ENCODE data around the gene AIMP2. TPM values are rescaled to one million over a fixed set of nuclear protein-coding genes. Genes with fewer than 3 reads are reported as not detected.
"Not testable (repeated sequence)": the region's sequence is repeated elsewhere in the genome, so short reads cannot be mapped to it uniquely, and the experiment has no call there.

The AIMP2 gene
- polyA plus RNA-seq, 3 donors = 20.7 to 27.0 (median 22.5) TPM

GRCh38 chr7:6015917-6016652, 7.0 kb downstream of the AIMP2 start:
- DNase-seq (ENCODE audit: extremely low read depth in 1 of 11, low read depth in 9 of 11, low spot score in 4 of 11) = no peak

- DNase-seq (ENCODE audit: extremely low read depth in 1 of 11, low read depth in 9 of 11, low spot score in 4 of 11) = no peak
These were observed 7.5 kb downstream of the AIMP2 start for GRCh38 chr7:6016653-6016966.

- no peak for DNase-seq (ENCODE audit: extremely low read depth in 1 of 11, low read depth in 9 of 11, low spot score in 4 of 11)
These were observed 11.6 kb downstream of the AIMP2 start for GRCh38 chr7:6020371-6021286.

DNA sequence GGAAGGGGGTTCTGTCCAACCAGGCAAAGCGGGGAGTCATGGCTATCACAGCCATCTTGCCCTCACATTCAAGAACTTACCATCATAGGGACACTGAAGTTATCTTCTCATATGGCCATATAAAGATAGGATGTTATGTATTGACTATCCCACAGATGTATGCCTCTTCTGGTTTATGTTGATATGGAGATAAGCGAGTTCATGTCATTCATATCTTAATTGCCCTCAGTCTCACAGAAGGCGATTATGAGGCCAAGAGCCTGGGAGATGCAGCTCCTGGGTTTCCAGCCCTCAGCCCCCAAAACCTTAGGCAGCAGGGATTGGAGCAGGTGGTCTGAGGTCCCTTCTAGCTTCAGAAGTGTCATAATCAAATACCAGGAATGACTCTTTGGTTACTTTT, 13.6 kb downstream of the AIMP2 start:
- no peak for DNase-seq (ENCODE audit: extremely low read depth in 1 of 11, low read depth in 9 of 11, low spot score in 4 of 11)

- DNase-seq (ENCODE audit: extremely low read depth in 1 of 11, low read depth in 9 of 11, low spot score in 4 of 11) = no peak
These were observed 14.9 kb downstream of the AIMP2 start for GRCh38 chr7:6023974-6024435.

DNA sequence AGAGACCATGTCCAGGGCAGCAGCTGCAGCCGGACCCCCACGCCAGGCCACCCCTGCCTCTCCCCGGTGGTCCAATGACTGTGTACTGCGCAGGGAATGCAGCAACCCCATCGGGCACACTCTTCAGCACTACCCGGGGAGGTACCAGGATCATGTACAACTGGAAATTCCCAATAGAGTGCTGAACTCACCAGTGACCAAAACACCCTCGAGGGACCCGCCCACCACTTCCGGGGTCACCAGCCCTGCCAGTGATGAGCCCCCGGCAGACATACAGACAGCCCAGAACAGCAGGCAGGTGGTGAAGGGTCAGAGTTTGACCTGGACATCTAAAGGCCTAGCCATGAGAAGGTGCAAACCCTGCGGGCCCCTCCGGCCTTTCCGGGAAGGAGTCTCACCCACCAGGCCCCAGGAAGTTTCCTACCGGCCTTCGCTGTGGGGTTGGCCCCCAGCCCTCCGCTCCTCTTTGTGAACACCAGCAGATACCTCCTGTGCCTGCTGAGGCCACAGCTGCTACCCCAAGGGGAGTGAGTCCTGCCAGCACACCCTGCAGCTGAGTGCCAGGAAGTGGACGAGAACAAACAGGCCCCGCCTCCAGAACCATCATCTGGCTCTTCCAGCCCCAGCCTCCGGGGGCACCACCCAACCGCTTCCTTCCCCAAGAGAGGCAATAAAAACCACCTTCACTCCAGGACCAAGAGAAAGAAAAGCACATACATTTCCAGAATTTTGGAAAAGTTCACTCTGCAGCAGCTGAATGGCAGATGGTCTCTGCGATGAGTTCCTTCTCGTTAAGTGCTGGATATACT, 17.1 kb downstream of the AIMP2 start:
- DNase-seq (ENCODE audit: extremely low read depth in 1 of 11, low read depth in 9 of 11, low spot score in 4 of 11) = no peak

DNA sequence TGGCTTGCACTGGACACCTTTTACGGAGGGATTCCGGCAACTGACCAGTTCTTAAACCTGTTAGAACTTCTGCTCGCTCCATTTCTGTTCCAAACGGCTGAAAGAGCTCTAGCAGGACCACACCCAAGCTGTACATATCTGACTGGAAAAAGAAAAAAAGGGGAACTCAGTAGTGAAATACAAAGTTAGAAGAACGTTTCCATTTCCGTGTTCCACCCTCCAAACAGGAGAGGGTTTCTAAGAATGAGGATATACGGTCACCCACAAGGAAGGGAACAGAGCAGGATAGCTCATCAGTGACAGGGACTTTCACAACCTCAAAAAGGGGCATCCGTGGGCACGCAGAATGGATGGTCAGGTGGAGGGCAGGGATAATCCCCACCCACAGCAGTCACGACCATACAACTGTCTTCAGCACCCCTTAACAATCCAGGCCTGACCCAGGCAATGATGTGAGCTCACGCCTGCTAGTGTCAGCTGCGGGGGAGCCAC, 17.8 kb downstream of the AIMP2 start:
- DNase-seq (ENCODE audit: extremely low read depth in 1 of 11, low read depth in 9 of 11, low spot score in 4 of 11) = no peak

- no peak for DNase-seq (ENCODE audit: extremely low read depth in 1 of 11, low read depth in 9 of 11, low spot score in 4 of 11)
These were observed 18.8 kb downstream of the AIMP2 start for GRCh38 chr7:6027806-6028365.

- DNase-seq (ENCODE audit: extremely low read depth in 1 of 11, low read depth in 9 of 11, low spot score in 4 of 11) = no peak
These were observed 19.5 kb downstream of the AIMP2 start for GRCh38 chr7:6028563-6028962.

GRCh38 chr7:6030988-6031387, 21.9 kb downstream of the AIMP2 start, which contains the start of gene ANKRD61:
TSS of gene ANKRD61 (plus strand) at chr7:6031376. CDS start at chr7:6031376, 0 bp downstream.
- no peak for DNase-seq (ENCODE audit: extremely low read depth in 1 of 11, low read depth in 9 of 11, low spot score in 4 of 11)

GRCh38 chr7:6031567-6031966, 22.5 kb downstream of the AIMP2 start:
- DNase-seq (ENCODE audit: extremely low read depth in 1 of 11, low read depth in 9 of 11, low spot score in 4 of 11) = no peak

DNA sequence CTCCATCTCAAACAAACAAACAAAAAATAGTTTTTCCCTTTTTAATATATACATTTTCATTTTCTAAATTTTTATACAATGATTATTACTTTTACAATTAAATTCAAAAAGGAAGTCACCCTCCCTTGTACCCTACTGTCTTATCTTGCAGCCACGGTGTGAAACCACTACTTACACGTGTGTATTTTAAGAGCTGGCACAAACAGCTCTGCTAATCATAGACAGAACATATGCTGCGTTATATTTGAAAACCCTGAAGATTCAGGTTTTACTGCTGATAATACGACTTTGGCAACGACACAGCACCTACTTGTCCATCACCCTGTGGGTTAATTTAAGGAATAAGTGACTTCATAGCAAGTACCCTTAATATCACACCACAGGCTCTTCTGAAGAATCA, 23.1 kb downstream of the AIMP2 start:
- no peak for DNase-seq (ENCODE audit: extremely low read depth in 1 of 11, low read depth in 9 of 11, low spot score in 4 of 11)

DNA sequence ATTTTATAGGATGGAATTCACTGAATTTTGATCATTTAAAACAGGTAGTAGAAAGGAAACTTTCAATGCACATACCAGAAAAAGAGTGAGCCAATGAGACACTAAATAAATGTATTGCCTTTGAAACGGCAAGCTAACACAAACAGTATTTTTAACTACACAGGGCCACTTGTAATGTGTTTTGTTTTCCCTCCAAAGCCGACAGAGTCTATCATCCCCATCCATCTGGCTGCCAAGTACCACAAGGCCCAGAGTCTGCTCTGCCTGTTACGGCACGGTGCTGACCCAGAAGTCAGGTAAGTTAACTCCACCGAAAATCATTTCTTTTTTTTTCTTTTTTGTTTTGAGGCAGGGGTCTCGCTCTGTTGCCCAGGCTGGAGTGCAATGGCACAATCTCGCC, 23.6 kb downstream of the AIMP2 start:
- no peak for DNase-seq (ENCODE audit: extremely low read depth in 1 of 11, low read depth in 9 of 11, low spot score in 4 of 11)

- DNase-seq (ENCODE audit: extremely low read depth in 1 of 11, low read depth in 9 of 11, low spot score in 4 of 11) = no peak
These were observed 26.1 kb downstream of the AIMP2 start for GRCh38 chr7:6035165-6035564.

GRCh38 chr7:6035686-6036085, 26.6 kb downstream of the AIMP2 start:
- DNase-seq (ENCODE audit: extremely low read depth in 1 of 11, low read depth in 9 of 11, low spot score in 4 of 11) = no peak

GRCh38 chr7:6049780-6050179, 40.7 kb downstream of the AIMP2 start:
- no peak for DNase-seq (ENCODE audit: extremely low read depth in 1 of 11, low read depth in 9 of 11, low spot score in 4 of 11)

DNA sequence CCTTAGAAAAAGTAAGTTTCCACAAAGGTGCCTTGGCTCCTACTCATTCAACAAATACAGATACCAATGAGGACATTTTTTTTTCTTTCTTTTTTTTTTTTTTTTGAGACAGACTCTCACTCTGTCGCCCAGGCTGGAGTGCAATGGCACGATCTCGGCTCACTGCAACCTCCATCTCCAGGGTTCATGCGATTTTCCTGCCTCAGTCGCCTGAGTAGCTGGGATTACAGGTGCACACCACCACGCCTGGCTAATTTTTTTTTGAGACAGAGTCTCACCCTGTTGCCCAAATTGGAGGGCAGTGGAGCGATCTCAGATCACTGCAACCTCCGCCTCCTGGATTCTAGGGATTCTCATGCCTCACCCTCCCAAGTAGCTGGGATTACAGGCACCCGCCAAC, 42.1 kb downstream of the AIMP2 start:
- DNase-seq (ENCODE audit: extremely low read depth in 1 of 11, low read depth in 9 of 11, low spot score in 4 of 11) = not testable (repeated sequence)

DNA sequence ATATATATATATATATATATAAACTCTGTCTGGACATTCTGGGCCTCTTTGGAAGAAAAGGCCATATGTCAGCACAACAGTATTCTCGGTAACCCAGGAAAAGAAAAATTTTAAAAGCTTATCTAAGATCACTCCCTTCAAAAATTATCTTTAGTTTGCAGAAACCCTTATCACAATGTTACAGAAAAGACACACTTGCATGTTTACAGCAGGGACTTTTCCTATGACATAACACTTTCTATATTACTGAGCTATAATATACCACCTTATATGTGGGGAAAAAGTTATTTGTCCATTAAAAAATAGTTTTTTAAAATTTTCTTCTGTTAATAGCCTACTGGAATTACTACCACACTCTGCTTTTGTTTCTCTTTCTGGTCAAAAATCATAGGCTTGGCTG, 47.5 kb downstream of the AIMP2 start:
- DNase-seq (ENCODE audit: extremely low read depth in 1 of 11, low read depth in 9 of 11, low spot score in 4 of 11) = no peak
